Measurements from ENCODE around the gene RASSF7.

- TF ChIP-seq CTCF (IDR thresholded peaks at IDR 0.05; ENCODE audit: insufficient read depth, low read length, poor library complexity, severe bottlenecking) (no peak), EZH2phosphoT487 (conservative IDR thresholded peaks at IDR 0.05; ENCODE audit: low read length) (no peak)
Measured at GRCh38 chr11:574632-575312, 14.0 kb downstream of the RASSF7 start.
